GM06990 (cell line): ENCODE data around the gene RETREG1.

ENCODE experiments used
- DNase-seq: peaks from one replicate; pipeline ENCODE4 v3.0.0-alpha.2; 2011; ENCODE audit not compliant: insufficient read length; ENCODE audit errors: extremely low read depth
- H3K27me3 ChIP-seq: replicated peaks from 2 replicates; pipeline ENCODE4 v1.6.0; 2011; ENCODE audit warnings: low read length; ENCODE audit not compliant: control insufficient read depth, insufficient read depth
- H3K36me3 ChIP-seq: 2 replicates; pipeline ENCODE4 v1.5.1; 2011; ENCODE audit warnings: low read length; ENCODE audit not compliant: control insufficient read depth, insufficient read depth
- H3K4me3 ChIP-seq: replicated peaks from 2 replicates; pipeline ENCODE4 v1.5.1; 2011; ENCODE audit warnings: low read depth, mild to moderate bottlenecking, control low read depth, low read length
- CTCF ChIP-seq: IDR thresholded peaks from 2 replicates; pipeline ENCODE4 v1.5.1; 2011; ENCODE audit warnings: low read length, control low read depth, mild to moderate bottlenecking, inconsistent platforms; ENCODE audit not compliant: insufficient read depth, poor library complexity, severe bottlenecking

Gene RETREG1

GRCh38 chr5:16577677-16578076 lies 39.1 kb downstream of the RETREG1 start:
- Histone ChIP-seq H3K27me3 (no peaks in the 10 kb centered on the region), H3K4me3 (no peak overlapping the region), H3K36me3 (no peaks in the 10 kb centered on the region)
- TF ChIP-seq CTCF: no peak
- no peak for DNase-seq

GRCh38 chr5:16574789-16575721 lies 41.7 kb downstream of the RETREG1 start:
- H3K4me3 ChIP-seq: no peak overlapping the region
- H3K27me3 ChIP-seq: no peaks in the 10 kb centered on the region
- H3K36me3 ChIP-seq: no peaks in the 10 kb centered on the region
- TF ChIP-seq CTCF: no peak
- DNase-seq: no peak

- TF ChIP-seq CTCF: no peak
- H3K4me3 ChIP-seq: no peak overlapping the region
- H3K36me3 ChIP-seq: no peaks in the 10 kb centered on the region
- no peaks in the 10 kb centered on the region for H3K27me3 ChIP-seq
- DNase-seq: no peak
These were observed 43.4 kb downstream of the RETREG1 start for GRCh38 chr5:16573401-16573800.

GRCh38 chr5:16572289-16573015 lies 44.3 kb downstream of the RETREG1 start:
- TF ChIP-seq CTCF: no peak
- no peaks in the 10 kb centered on the region for H3K27me3 ChIP-seq
- no peak overlapping the region for H3K4me3 ChIP-seq
- no peaks in the 10 kb centered on the region for H3K36me3 ChIP-seq
- no peak for DNase-seq

- no peak for DNase-seq
- Histone ChIP-seq H3K4me3 (no peak overlapping the region), H3K27me3 (no peaks in the 10 kb centered on the region), H3K36me3 (no peaks in the 10 kb centered on the region)
- no peak for TF ChIP-seq CTCF
These were observed 45.8 kb downstream of the RETREG1 start for GRCh38 chr5:16571016-16571415.
